Suprapubic skin (tissue), 4 donors: Measurements from ENCODE around the gene KBTBD13. TPM values are rescaled to one million over a fixed set of nuclear protein-coding genes. Genes with fewer than 3 reads are reported as not detected.
A peak's percentile ranks its signal among the peaks of the same experiment; 100 is the strongest.

Experiments used
- DNase-seq, 2 donors: peaks; one replicate each; pipeline ENCODE4 v3.0.0-alpha.2; 2019; ENCODE audit warnings: low spot score in 2 of 2
- H3K27ac ChIP-seq: fragments of 200-600 bp; sonication (generic); one replicate; pipeline ENCODE4 v1.5.1; 2019
- H3K27me3 ChIP-seq: fragments of 200-600 bp; sonication (generic); one replicate; pipeline ENCODE4 v1.5.1; 2019
- H3K36me3 ChIP-seq: fragments of 200-600 bp; sonication (generic); one replicate; pipeline ENCODE4 v1.5.1; 2019
- H3K4me1 ChIP-seq: fragments of 200-600 bp; sonication (generic); one replicate; pipeline ENCODE4 v1.5.1; 2019
- H3K4me3 ChIP-seq: fragments of 200-600 bp; sonication (generic); one replicate; pipeline ENCODE4 v1.5.1; 2019; ENCODE audit warnings: mild to moderate bottlenecking
- H3K9me3 ChIP-seq: fragments of 200-600 bp; sonication (generic); one replicate; pipeline ENCODE4 v1.5.1; 2019
- CTCF ChIP-seq, 2 donors: fragments of 200-600 bp in 1 of 2; fragments of 450-650 bp in 1 of 2; sonication (generic) in 1 of 2; IDR thresholded peaks; one replicate each; pipeline ENCODE4 v1.5.1; 2016 to 2019; ENCODE audit warnings: antibody characterized with exemption in 2 of 2, mild to moderate bottlenecking in 1 of 2, moderate library complexity in 1 of 2
- EP300 ChIP-seq: sonication (generic); formaldehyde crosslinking; IDR thresholded peaks from one replicate; pipeline ENCODE4 v1.6.1; 2017; ENCODE audit warnings: antibody characterized with exemption
- POLR2A ChIP-seq, 2 donors: fragments of 450-650 bp; IDR thresholded peaks; one replicate each; pipeline ENCODE4 v1.6.1; 2017; ENCODE audit warnings: antibody characterized with exemption in 2 of 2, mild to moderate bottlenecking in 2 of 2, moderate library complexity in 2 of 2
- POLR2AphosphoS5 ChIP-seq, 3 donors: sonication (generic); formaldehyde crosslinking; IDR thresholded peaks; one replicate each; pipeline ENCODE4 v1.6.1; 2017; ENCODE audit warnings: antibody characterized with exemption in 3 of 3
- WGBS: methylation state at CpG from one replicate; pipeline ENCODE4 v1.1.5; 2018; 5-methylcytosine and 5-hydroxymethylcytosine counted together
- total RNA-seq, 4 donors: library from RNA; depleted of rRNA; stranded (reverse); fragments of >200 nt; gene quantifications; one replicate each; pipeline ENCODE4 v1.1.0, GENCODE V29; 2016

The KBTBD13 gene
- total RNA-seq, 4 donors from 2014 or later = not detected

GRCh38 chr15:65029736-65030208 is 46.8 kb upstream of the KBTBD13 start:
- no peak overlapping the region for H3K27ac ChIP-seq
- H3K4me3 ChIP-seq = peak overlapping the region; percentile 96
- 64% methylated on average over 12 of the region's 12 CpGs for WGBS

GRCh38 chr15:65032801-65033537 is 43.6 kb upstream of the KBTBD13 start:
- no peak for DNase-seq
- no peak overlapping the region for H3K4me3 ChIP-seq
- H3K9me3 ChIP-seq = no peaks in the 10 kb centered on the region
- H3K4me1 ChIP-seq = peaks cover 22% of the 10 kb centered on the region
- H3K27ac ChIP-seq = no peak overlapping the region
- H3K27me3 ChIP-seq = no peaks in the 10 kb centered on the region
- 36% methylated on average over 11 of the region's 13 CpGs for WGBS
- H3K36me3 ChIP-seq = no peaks in the 10 kb centered on the region
- TF ChIP-seq POLR2A (IDR thresholded peaks at IDR 0.05) = no peak
- TF ChIP-seq CTCF (IDR thresholded peaks at IDR 0.05) = peak; percentile 13 to 69
- TF ChIP-seq POLR2AphosphoS5 (IDR thresholded peaks at IDR 0.05) = no peak

More at GRCh38 chr15:65029736-65030208, 46.8 kb upstream of the KBTBD13 start:
- no peak for TF ChIP-seq EP300
- no peak for TF ChIP-seq POLR2A (IDR thresholded peaks at IDR 0.05)
- TF ChIP-seq CTCF (IDR thresholded peaks at IDR 0.05) = no peak
- no peak for TF ChIP-seq POLR2AphosphoS5 (IDR thresholded peaks at IDR 0.05)
- H3K4me1 ChIP-seq = peaks cover 25% of the 10 kb centered on the region
- H3K27me3 ChIP-seq = no peaks in the 10 kb centered on the region
- DNase-seq = no peak
- no peaks in the 10 kb centered on the region for H3K9me3 ChIP-seq
- H3K36me3 ChIP-seq = peaks cover 19% of the 10 kb centered on the region

GRCh38 chr15:65033659-65034269 is 42.8 kb upstream of the KBTBD13 start:
- 6% methylated on average over 4 of the region's 4 CpGs for WGBS
- H3K27me3 ChIP-seq = no peaks in the 10 kb centered on the region
- no peaks in the 10 kb centered on the region for H3K9me3 ChIP-seq
- no peaks in the 10 kb centered on the region for H3K36me3 ChIP-seq
- no peak for DNase-seq
- H3K27ac ChIP-seq = no peak overlapping the region
- peaks cover 14% of the 10 kb centered on the region for H3K4me1 ChIP-seq
- TF ChIP-seq EP300 (no peak), POLR2AphosphoS5 (IDR thresholded peaks at IDR 0.05) (no peak), CTCF (IDR thresholded peaks at IDR 0.05) (peak in 1 of 2 donors; percentile 28)
- no peak overlapping the region for H3K4me3 ChIP-seq

GRCh38 chr15:65034719-65035118 is 41.8 kb upstream of the KBTBD13 start:
- DNase-seq = no peak
- 93% methylated on average over 11 of the region's 11 CpGs for WGBS
- Histone ChIP-seq H3K27me3 (no peaks in the 10 kb centered on the region), H3K36me3 (no peaks in the 10 kb centered on the region), H3K27ac (no peak overlapping the region), H3K4me1 (peaks cover 12% of the 10 kb centered on the region), H3K9me3 (no peaks in the 10 kb centered on the region), H3K4me3 (no peak overlapping the region)
- TF ChIP-seq CTCF (IDR thresholded peaks at IDR 0.05) (no peak), POLR2AphosphoS5 (IDR thresholded peaks at IDR 0.05) (no peak), EP300 (no peak), POLR2A (IDR thresholded peaks at IDR 0.05) (no peak)

GRCh38 chr15:65037309-65037708 is 39.2 kb upstream of the KBTBD13 start:
- Histone ChIP-seq H3K9me3 (no peaks in the 10 kb centered on the region), H3K27me3 (no peaks in the 10 kb centered on the region), H3K36me3 (no peaks in the 10 kb centered on the region), H3K27ac (no peak overlapping the region), H3K4me3 (no peak overlapping the region), H3K4me1 (peaks cover 12% of the 10 kb centered on the region)
- WGBS = 87% methylated on average over 1 of the region's 1 CpG
- no peak for DNase-seq
- no peak for TF ChIP-seq POLR2A (IDR thresholded peaks at IDR 0.05)
- no peak for TF ChIP-seq EP300
- no peak for TF ChIP-seq POLR2AphosphoS5 (IDR thresholded peaks at IDR 0.05)
- TF ChIP-seq CTCF (IDR thresholded peaks at IDR 0.05) = no peak
